WI38 (cell line): ENCODE data around the gene HAND1.

Source experiments
- H3K4me3 ChIP-seq: 2 replicates; pipeline ENCODE4 v1.5.1; 2011; ENCODE audit warnings: low read depth, mild to moderate bottlenecking, control low read depth, low read length
- CTCF ChIP-seq: IDR thresholded peaks from 2 replicates; pipeline ENCODE4 v1.5.1; 2012; ENCODE audit warnings: low read depth, mild to moderate bottlenecking, control low read depth, low read length

The HAND1 gene

GRCh38 chr5:154472871-154473580 is 5.0 kb downstream of the HAND1 start:
- H3K4me3 ChIP-seq = no peak overlapping the region
- no peak for TF ChIP-seq CTCF

GRCh38 chr5:154470947-154471870 is 6.8 kb downstream of the HAND1 start:
- TF ChIP-seq CTCF = no peak

GRCh38 chr5:154470137-154470536 is 7.9 kb downstream of the HAND1 start:
- no peak overlapping the region for H3K4me3 ChIP-seq
- no peak for TF ChIP-seq CTCF

More at GRCh38 chr5:154470947-154471870, 6.8 kb downstream of the HAND1 start:
- H3K4me3 ChIP-seq = no peak overlapping the region

- H3K4me3 ChIP-seq = no peak overlapping the region
- TF ChIP-seq CTCF = peak; percentile 75
Measured at GRCh38 chr5:154467655-154468354, 10.2 kb downstream of the HAND1 start.

- TF ChIP-seq CTCF = no peak
- H3K4me3 ChIP-seq = no peak overlapping the region
Measured at GRCh38 chr5:154466671-154467070, 11.4 kb downstream of the HAND1 start.

GRCh38 chr5:154466147-154466546 is 11.9 kb downstream of the HAND1 start:
- TF ChIP-seq CTCF = no peak
- no peak overlapping the region for H3K4me3 ChIP-seq
